Measurements from ENCODE around the gene WDR72.

- TF ChIP-seq GATA2 (IDR thresholded peaks at IDR 0.05; ENCODE audit: low read depth, low read length): no peak
- TF ChIP-seq GATA3 (IDR thresholded peaks at IDR 0.05; ENCODE audit: low read depth, low read length): no peak
These were observed 42.3 kb downstream of the WDR72 start for GRCh38 chr15:53716909-53717876.

Measured in SH-SY5Y (cell line).